Vagina (tissue), 2 donors: ENCODE measurements around the gene SCN11A.

Experiments used
- POLR2A ChIP-seq, 2 donors: fragments of 450-650 bp; IDR thresholded peaks; one replicate each; pipeline ENCODE4 v1.6.1; 2017; ENCODE audit warnings: antibody characterized with exemption in 2 of 2, mild to moderate bottlenecking in 2 of 2, moderate library complexity in 2 of 2
- TF ChIP-seq, protein P1 (sequence below), 3 experiments: fragments of 450-650 bp in 2 of 3; fragments of 200-600 bp in 1 of 3; sonication (generic) in 1 of 3; IDR thresholded peaks; one replicate each; pipeline ENCODE4 v1.5.1; 2017 to 2019; ENCODE audit warnings: antibody characterized with exemption in 3 of 3, mild to moderate bottlenecking in 2 of 3, moderate library complexity in 2 of 3

DNA sequence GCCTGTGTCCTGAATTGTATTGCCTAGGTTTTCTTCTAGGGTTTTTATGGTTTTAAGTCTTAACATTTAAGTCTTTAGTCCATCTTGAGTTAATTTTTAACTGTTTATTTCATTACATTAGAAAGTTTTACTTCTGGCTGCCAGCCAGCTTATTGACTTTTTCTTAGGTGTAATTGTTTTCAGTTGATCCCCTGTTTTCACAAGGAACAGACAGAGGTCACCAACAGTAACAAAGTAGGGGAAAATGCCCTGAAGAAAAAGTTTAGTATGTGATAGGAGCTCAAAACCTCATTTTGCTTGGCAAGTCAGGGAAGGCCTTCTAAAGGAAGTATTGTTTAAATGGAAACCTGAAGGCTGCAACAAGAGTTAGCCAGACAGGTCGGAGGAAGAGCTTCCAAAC lies 10.4 kb upstream of the SCN11A start:
- TF ChIP-seq POLR2A (IDR thresholded peaks at IDR 0.05), result no peak
- TF ChIP-seq, protein P1, sequence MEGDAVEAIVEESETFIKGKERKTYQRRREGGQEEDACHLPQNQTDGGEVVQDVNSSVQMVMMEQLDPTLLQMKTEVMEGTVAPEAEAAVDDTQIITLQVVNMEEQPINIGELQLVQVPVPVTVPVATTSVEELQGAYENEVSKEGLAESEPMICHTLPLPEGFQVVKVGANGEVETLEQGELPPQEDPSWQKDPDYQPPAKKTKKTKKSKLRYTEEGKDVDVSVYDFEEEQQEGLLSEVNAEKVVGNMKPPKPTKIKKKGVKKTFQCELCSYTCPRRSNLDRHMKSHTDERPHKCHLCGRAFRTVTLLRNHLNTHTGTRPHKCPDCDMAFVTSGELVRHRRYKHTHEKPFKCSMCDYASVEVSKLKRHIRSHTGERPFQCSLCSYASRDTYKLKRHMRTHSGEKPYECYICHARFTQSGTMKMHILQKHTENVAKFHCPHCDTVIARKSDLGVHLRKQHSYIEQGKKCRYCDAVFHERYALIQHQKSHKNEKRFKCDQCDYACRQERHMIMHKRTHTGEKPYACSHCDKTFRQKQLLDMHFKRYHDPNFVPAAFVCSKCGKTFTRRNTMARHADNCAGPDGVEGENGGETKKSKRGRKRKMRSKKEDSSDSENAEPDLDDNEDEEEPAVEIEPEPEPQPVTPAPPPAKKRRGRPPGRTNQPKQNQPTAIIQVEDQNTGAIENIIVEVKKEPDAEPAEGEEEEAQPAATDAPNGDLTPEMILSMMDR (IDR thresholded peaks at IDR 0.05), result no peak
